ENCODE results near the gene MYO18A. TPM values are rescaled to one million over a fixed set of nuclear protein-coding genes. Genes with fewer than 3 reads are reported as not detected.

Gene MYO18A
- total and polyA plus RNA-seq, 2 experiments from 2014 or later, result 16.0 to 30.5 TPM

DNA sequence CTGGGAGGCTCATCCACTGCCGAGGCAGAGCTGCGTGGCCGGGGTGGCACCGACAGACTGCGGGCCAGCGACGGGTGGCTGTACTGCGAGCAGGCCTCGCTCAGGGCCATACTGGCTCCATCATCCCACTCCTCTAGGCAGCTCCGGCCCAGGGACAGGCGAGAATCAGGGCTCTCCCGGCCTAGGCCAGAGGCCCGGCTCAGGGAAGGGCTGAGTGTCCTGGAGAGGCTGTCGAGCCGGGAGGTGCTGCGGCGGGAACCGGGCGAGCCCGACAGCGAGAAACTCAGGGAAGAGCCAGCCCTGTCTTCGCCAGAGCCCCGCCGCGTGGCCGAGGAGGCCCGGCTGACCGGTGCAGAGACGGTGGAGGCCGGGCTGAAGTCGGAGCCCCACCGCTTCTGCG is 99.9 kb downstream of the MYO18A start:
- Histone ChIP-seq H3K27me3 (replicated peaks; ENCODE audit: insufficient read depth) (no peaks in the 10 kb centered on the region), H3K9ac (no peak overlapping the region), H3K79me2 (ENCODE audit: insufficient read depth) (no peaks in the 10 kb centered on the region), H3F3A (ENCODE audit: insufficient read depth) (no peaks in the 10 kb centered on the region), H3K27ac (no peak overlapping the region), H3K4me2 (ENCODE audit: unreplicated experiment) (no peak overlapping the region), H3K36me3 (ENCODE audit: low read depth) (no peaks in the 10 kb centered on the region), H3K4me3 (no peak overlapping the region), H3K9me2 (ENCODE audit: insufficient read depth) (no peaks in the 10 kb centered on the region), H3K9me3 (ENCODE audit: low read depth) (no peaks in the 10 kb centered on the region), H4K20me1 (ENCODE audit: insufficient read depth) (no peaks in the 10 kb centered on the region), H3K4me1 (ENCODE audit: insufficient read depth) (no peaks in the 10 kb centered on the region), H2AFZ (no peak overlapping the region)
- TF ChIP-seq EZH2 (IDR thresholded peaks at IDR 0.05; ENCODE audit: insufficient read depth, poor library complexity, severe bottlenecking), result no peak
- in situ Hi-C loops (cut with MboI), result no loop called here
- WGBS, 2 experiments (ENCODE audit: low coverage in 1 of 2, low lambda C conversion rate in 2 of 2, missing lambda C conversion rate in 2 of 2), result 94 to 97% methylated on average over 17 to 32 of the region's 33 CpGs
- DNase-seq, result no peak

GRCh38 chr17:29079887-29080286 is 100.3 kb downstream of the MYO18A start:
- H3K9me2 ChIP-seq (ENCODE audit: insufficient read depth), result no peaks in the 10 kb centered on the region
- H3K4me3 ChIP-seq, result no peak overlapping the region
- no peaks in the 10 kb centered on the region for H3K9me3 ChIP-seq (ENCODE audit: low read depth)
- no peaks in the 10 kb centered on the region for H3K27me3 ChIP-seq (replicated peaks; ENCODE audit: insufficient read depth)
- no peaks in the 10 kb centered on the region for H3F3A ChIP-seq (ENCODE audit: insufficient read depth)
- no peak overlapping the region for H3K27ac ChIP-seq
- no peak for DNase-seq
- in situ Hi-C loops (cut with MboI), result no loop called here
- 93 to 94% methylated on average over 24 to 33 of the region's 33 CpGs for WGBS, 2 experiments (ENCODE audit: low coverage in 1 of 2, low lambda C conversion rate in 2 of 2, missing lambda C conversion rate in 2 of 2)
- no peaks in the 10 kb centered on the region for H3K36me3 ChIP-seq (ENCODE audit: low read depth)
- no peaks in the 10 kb centered on the region for H4K20me1 ChIP-seq (ENCODE audit: insufficient read depth)
- H3K9ac ChIP-seq, result no peak overlapping the region
- no peaks in the 10 kb centered on the region for H3K79me2 ChIP-seq (ENCODE audit: insufficient read depth)
- no peak overlapping the region for H2AFZ ChIP-seq
- H3K4me2 ChIP-seq (ENCODE audit: unreplicated experiment), result no peak overlapping the region
- no peak for TF ChIP-seq EZH2 (IDR thresholded peaks at IDR 0.05; ENCODE audit: insufficient read depth, poor library complexity, severe bottlenecking)
- no peak for TF ChIP-seq EZH2phosphoT487 (IDR thresholded peaks at IDR 0.05; ENCODE audit: insufficient read depth, low read depth)
- H3K4me1 ChIP-seq (ENCODE audit: insufficient read depth), result no peaks in the 10 kb centered on the region

- H3K79me2 ChIP-seq (ENCODE audit: insufficient read depth), result no peaks in the 10 kb centered on the region
- no peaks in the 10 kb centered on the region for H3K27me3 ChIP-seq (replicated peaks; ENCODE audit: insufficient read depth)
- no peak for DNase-seq
- H3F3A ChIP-seq (ENCODE audit: insufficient read depth), result no peaks in the 10 kb centered on the region
- WGBS, 2 experiments (ENCODE audit: low coverage in 1 of 2, low lambda C conversion rate in 2 of 2, missing lambda C conversion rate in 2 of 2), result 90 to 91% methylated on average over 16 of the region's 16 CpGs
- no peaks in the 10 kb centered on the region for H3K9me3 ChIP-seq (ENCODE audit: low read depth)
- H3K9ac ChIP-seq, result no peak overlapping the region
- H3K4me2 ChIP-seq (ENCODE audit: unreplicated experiment), result no peak overlapping the region
- in situ Hi-C loops (cut with MboI), result no loop called here
- no peak overlapping the region for H3K4me3 ChIP-seq
- no peak overlapping the region for H2AFZ ChIP-seq
- TF ChIP-seq EZH2phosphoT487 (IDR thresholded peaks at IDR 0.05; ENCODE audit: insufficient read depth, low read depth), result no peak
- TF ChIP-seq EZH2 (IDR thresholded peaks at IDR 0.05; ENCODE audit: insufficient read depth, poor library complexity, severe bottlenecking), result no peak
- no peaks in the 10 kb centered on the region for H4K20me1 ChIP-seq (ENCODE audit: insufficient read depth)
- H3K36me3 ChIP-seq (ENCODE audit: low read depth), result no peaks in the 10 kb centered on the region
- H3K27ac ChIP-seq, result no peak overlapping the region
- no peaks in the 10 kb centered on the region for H3K9me2 ChIP-seq (ENCODE audit: insufficient read depth)
- no peaks in the 10 kb centered on the region for H3K4me1 ChIP-seq (ENCODE audit: insufficient read depth)
Observed at GRCh38 chr17:29079433-29079832, 100.8 kb downstream of the MYO18A start.

DNA sequence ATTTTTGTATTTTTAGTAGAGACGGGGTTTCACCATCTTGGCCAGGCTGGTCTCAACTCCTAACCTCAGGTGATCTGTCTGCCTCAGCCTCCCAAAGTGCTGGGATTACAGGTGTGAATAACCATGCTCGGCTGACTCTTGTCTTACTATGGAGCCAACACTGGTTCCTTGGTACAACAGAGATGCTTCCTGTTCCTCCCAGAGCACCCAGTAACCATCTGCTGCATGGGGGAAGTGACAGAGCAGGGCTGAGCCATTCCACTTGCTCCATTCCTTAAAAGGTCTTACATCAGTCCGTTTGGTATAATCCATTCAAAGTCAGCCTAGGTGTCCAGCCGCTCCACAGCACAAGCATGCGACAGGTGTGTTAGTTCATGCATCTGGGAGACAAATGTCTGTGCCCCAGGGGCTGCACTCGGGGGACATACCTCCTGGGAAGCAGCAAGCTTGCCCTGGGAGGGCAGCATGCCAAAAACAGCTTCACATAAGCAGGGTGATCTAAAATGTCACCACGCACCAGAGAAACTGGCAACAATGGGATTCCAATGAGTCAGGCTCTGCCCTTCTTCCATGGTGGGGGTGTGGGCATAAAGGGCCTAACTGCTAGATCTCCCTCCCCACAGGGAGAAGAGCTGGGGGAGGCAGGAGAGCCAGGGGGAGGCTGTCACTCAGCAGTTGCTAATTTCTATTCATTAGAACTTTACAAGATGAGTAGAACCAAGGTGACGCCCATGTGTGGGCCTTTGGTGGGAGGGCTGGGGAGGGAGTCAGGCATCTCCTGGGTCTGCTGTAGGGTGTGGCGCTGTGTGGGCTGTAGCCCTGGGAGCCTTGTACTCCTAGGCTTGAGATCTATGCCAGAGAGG is 101.8 kb downstream of the MYO18A start:
- Histone ChIP-seq H3K4me1 (ENCODE audit: insufficient read depth) (no peaks in the 10 kb centered on the region), H3K4me3 (no peak overlapping the region)
- DNase-seq, result peak; percentile 47

More for the DNA sequence above, 101.8 kb downstream of the MYO18A start:
- no peak overlapping the region for H3K4me2 ChIP-seq (ENCODE audit: unreplicated experiment)
- H3K79me2 ChIP-seq (ENCODE audit: insufficient read depth), result no peaks in the 10 kb centered on the region
- 81 to 82% methylated on average over 9 of the region's 9 CpGs for WGBS, 2 experiments (ENCODE audit: low coverage in 1 of 2, low lambda C conversion rate in 2 of 2, missing lambda C conversion rate in 2 of 2)
- TF ChIP-seq EZH2phosphoT487 (IDR thresholded peaks at IDR 0.05; ENCODE audit: insufficient read depth, low read depth) (no peak), EZH2 (IDR thresholded peaks at IDR 0.05; ENCODE audit: insufficient read depth, poor library complexity, severe bottlenecking) (no peak)
- H2AFZ ChIP-seq, result no peak overlapping the region
- no peaks in the 10 kb centered on the region for H3K27me3 ChIP-seq (replicated peaks; ENCODE audit: insufficient read depth)
- in situ Hi-C loops (cut with MboI), result no loop called here
- no peaks in the 10 kb centered on the region for H3K36me3 ChIP-seq (ENCODE audit: low read depth)
- H3K27ac ChIP-seq, result no peak overlapping the region
- no peak overlapping the region for H3K9ac ChIP-seq
- no peaks in the 10 kb centered on the region for H3F3A ChIP-seq (ENCODE audit: insufficient read depth)
- H3K9me2 ChIP-seq (ENCODE audit: insufficient read depth), result no peaks in the 10 kb centered on the region
- H3K9me3 ChIP-seq (ENCODE audit: low read depth), result no peaks in the 10 kb centered on the region
- H4K20me1 ChIP-seq (ENCODE audit: insufficient read depth), result no peaks in the 10 kb centered on the region
